ENCODE measurements around the gene LARGE1.

The LARGE1 gene

GRCh38 chr22:33326540-33327295, 593.6 kb downstream of the LARGE1 start:
- peaks cover 5% of the 10 kb centered on the region for H3K27me3 Mint-ChIP-seq (ENCODE audit: low read depth)
- peaks cover under 1% of the 10 kb centered on the region for H3K9me3 Mint-ChIP-seq
- peaks cover 1% of the 10 kb centered on the region for H3K36me3 Mint-ChIP-seq (ENCODE audit: low read depth)
- peak overlapping the region in 1 of 3 experiments; percentile 35 for H3K27ac Mint-ChIP-seq
- H3K4me3 Mint-ChIP-seq: no peak overlapping the region
- H3K4me1 Mint-ChIP-seq: peaks cover 20% of the 10 kb centered on the region
- TF ChIP-seq CTCF (IDR thresholded peaks at IDR 0.05; ENCODE audit: unreplicated experiment in 3 of 3): no peak

DNA sequence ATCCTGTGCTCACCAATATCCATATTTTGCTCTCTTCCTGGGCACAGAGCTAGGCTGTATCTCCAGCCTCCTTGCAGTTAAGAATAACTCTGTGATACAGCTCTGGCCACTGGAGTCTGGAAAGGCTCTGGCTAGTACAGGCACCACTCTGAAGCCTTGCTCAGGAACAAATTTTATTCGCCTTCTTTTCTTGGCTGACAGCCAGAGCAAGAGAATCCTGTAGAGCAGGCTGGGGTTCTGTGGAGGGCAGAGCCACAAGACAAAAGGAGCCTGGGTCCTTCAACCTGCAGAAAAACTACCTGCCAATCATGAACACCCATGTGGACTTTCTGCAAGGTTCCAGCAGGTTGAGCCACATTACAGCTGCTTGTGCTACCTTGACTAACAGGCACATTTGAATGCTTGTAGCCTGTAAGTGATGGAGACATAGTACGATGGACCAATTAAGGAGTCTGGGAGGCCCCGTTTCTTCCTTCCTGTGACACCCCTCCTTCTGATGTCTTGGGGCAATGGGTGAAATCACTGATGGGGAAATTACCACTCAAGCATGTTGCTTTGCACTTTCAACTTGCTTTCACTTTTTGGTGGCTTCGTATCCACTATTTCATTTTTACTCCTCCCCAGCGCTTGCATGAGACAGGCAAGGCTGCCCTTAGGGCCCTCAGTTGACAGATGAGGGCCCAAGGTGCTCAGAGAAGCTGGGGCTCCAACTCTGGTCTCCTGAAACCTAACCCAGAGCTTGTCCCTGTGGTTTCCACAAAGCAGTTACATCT, 594.9 kb downstream of the LARGE1 start:
- H3K4me1 Mint-ChIP-seq: peaks cover 20% of the 10 kb centered on the region
- H3K27ac Mint-ChIP-seq: no peak overlapping the region
- no peaks in the 10 kb centered on the region for H3K36me3 Mint-ChIP-seq (ENCODE audit: low read depth)
- peaks cover 5% of the 10 kb centered on the region for H3K27me3 Mint-ChIP-seq (ENCODE audit: low read depth)
- no peak overlapping the region for H3K4me3 Mint-ChIP-seq
- H3K9me3 Mint-ChIP-seq: no peaks in the 10 kb centered on the region
- no peak for TF ChIP-seq CTCF (IDR thresholded peaks at IDR 0.05; ENCODE audit: unreplicated experiment in 3 of 3)

DNA sequence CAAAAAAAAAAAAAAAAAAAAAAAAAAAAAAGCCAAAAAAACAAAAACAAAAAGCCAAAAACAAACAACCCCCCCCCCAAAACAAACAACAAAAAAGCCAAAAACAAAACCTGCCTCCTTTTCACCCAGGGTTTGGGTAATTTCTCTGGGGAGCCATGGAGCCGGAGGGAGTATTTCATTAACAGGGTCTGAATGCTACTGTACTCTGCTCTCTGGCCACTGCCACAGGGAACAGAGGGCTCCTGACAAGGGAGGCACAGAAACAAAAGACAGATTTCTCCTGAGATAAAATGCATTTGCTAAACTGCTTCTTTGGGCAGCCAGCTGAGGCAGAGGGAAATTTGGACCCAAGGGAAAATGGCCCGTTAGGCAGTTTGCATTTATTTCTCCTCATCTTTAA, 596.0 kb downstream of the LARGE1 start:
- H3K27ac Mint-ChIP-seq: no peak overlapping the region
- peaks cover 5% of the 10 kb centered on the region for H3K27me3 Mint-ChIP-seq (ENCODE audit: low read depth)

DNA sequence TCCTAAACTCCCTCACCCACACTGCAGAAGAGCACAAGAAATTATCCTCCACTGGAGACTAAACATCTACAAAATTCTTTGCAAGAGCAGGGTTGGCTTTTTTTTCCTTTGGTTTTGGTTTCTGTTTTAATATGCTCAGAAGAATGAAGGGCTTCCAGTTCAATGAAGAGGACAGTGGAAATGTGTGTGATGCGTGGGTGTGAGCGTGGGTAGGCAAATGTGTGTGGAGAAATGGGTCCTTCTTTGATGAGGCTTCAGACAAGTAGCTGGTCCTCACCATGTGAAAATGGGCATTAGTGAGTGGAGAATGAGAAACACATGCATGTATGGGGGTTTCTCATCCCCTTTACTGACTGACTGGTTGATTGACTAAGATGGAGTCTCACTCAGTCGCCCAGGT, 598.8 kb downstream of the LARGE1 start:
- peaks cover 2% of the 10 kb centered on the region for H3K27me3 Mint-ChIP-seq (ENCODE audit: low read depth)
- TF ChIP-seq CTCF (IDR thresholded peaks at IDR 0.05; ENCODE audit: unreplicated experiment in 3 of 3): no peak

More for the DNA sequence above, 596.0 kb downstream of the LARGE1 start:
- Mint-ChIP-seq H3K36me3 (ENCODE audit: low read depth) (no peaks in the 10 kb centered on the region), H3K9me3 (no peaks in the 10 kb centered on the region), H3K4me1 (peaks cover 20% of the 10 kb centered on the region), H3K4me3 (no peak overlapping the region)
- TF ChIP-seq CTCF (IDR thresholded peaks at IDR 0.05; ENCODE audit: unreplicated experiment in 3 of 3): no peak

GRCh38 chr22:33315954-33316353, 604.3 kb downstream of the LARGE1 start:
- H3K4me3 Mint-ChIP-seq: no peak overlapping the region
- no peak overlapping the region for H3K27ac Mint-ChIP-seq
- H3K36me3 Mint-ChIP-seq (ENCODE audit: low read depth): peaks cover 19% of the 10 kb centered on the region
- no peaks in the 10 kb centered on the region for H3K4me1 Mint-ChIP-seq
- H3K9me3 Mint-ChIP-seq: no peaks in the 10 kb centered on the region
- no peaks in the 10 kb centered on the region for H3K27me3 Mint-ChIP-seq (ENCODE audit: low read depth)
- no peak for TF ChIP-seq CTCF (IDR thresholded peaks at IDR 0.05; ENCODE audit: unreplicated experiment in 3 of 3)

More for the DNA sequence above, 598.8 kb downstream of the LARGE1 start:
- H3K4me1 Mint-ChIP-seq: peaks cover 5% of the 10 kb centered on the region
- peaks cover 6% of the 10 kb centered on the region for H3K36me3 Mint-ChIP-seq (ENCODE audit: low read depth)
- H3K4me3 Mint-ChIP-seq: no peak overlapping the region
- no peak overlapping the region for H3K27ac Mint-ChIP-seq
- no peaks in the 10 kb centered on the region for H3K9me3 Mint-ChIP-seq

Data from nephron (organoid).